ENCODE results near the gene MAP3K19.
"Not testable (repeated sequence)": the region's sequence is repeated elsewhere in the genome, so short reads cannot be mapped to it uniquely, and the experiment has no call there.

Gene MAP3K19

GRCh38 chr2:135043345-135043744, 3.9 kb downstream of the MAP3K19 start:
- Histone ChIP-seq H3K36me3 (ENCODE audit: control insufficient read depth, insufficient read depth, low read length) (no peaks in the 10 kb centered on the region), H3K27ac (ENCODE audit: low read depth, low read length) (no peak overlapping the region), H3K27me3 (ENCODE audit: control insufficient read depth, insufficient read depth, low read length) (no peaks in the 10 kb centered on the region), H3K9ac (ENCODE audit: low read length) (no peak overlapping the region), H3K4me3 (ENCODE audit: low read length) (no peak overlapping the region), H3K4me1 (ENCODE audit: control insufficient read depth, insufficient read depth, low read length) (no peaks in the 10 kb centered on the region)

- Histone ChIP-seq H3K4me1 (ENCODE audit: control insufficient read depth, insufficient read depth, low read length) (no peaks in the 10 kb centered on the region), H3K9ac (ENCODE audit: low read length) (no peak overlapping the region), H3K27ac (ENCODE audit: low read depth, low read length) (no peak overlapping the region), H3K36me3 (ENCODE audit: control insufficient read depth, insufficient read depth, low read length) (no peaks in the 10 kb centered on the region), H3K4me3 (ENCODE audit: low read length) (no peak overlapping the region), H3K27me3 (ENCODE audit: control insufficient read depth, insufficient read depth, low read length) (no peaks in the 10 kb centered on the region)
These were observed 9.4 kb downstream of the MAP3K19 start for GRCh38 chr2:135037831-135038230.

DNA sequence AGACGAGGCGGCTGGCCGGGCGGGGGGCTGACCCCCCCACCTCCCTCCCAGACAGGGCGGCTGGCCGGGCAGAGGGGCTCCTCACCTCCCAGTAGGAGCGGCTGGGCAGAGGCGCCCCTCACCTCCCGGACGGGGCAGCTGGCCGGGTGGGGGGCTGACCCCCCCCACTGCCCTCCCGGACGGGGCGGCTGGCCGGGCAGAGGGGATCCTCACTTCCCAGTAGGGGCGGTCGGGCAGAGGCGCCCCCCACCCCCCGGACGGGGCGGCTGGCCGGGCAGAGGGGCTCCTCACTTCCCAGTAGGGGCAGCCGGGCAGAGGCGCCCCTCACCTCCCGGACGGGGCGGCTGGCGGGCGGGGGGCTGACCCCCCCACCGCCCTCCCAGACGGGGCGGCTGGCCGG, 14.0 kb downstream of the MAP3K19 start:
- H3K4me1 ChIP-seq (ENCODE audit: control insufficient read depth, insufficient read depth, low read length); H3K4me3 ChIP-seq (ENCODE audit: low read length); H3K9ac ChIP-seq (ENCODE audit: low read length); H3K36me3 ChIP-seq (ENCODE audit: control insufficient read depth, insufficient read depth, low read length); H3K27ac ChIP-seq (ENCODE audit: low read depth, low read length); H3K27me3 ChIP-seq (ENCODE audit: control insufficient read depth, insufficient read depth, low read length): not testable (repeated sequence)

- Histone ChIP-seq H3K9ac (ENCODE audit: low read length) (no peak overlapping the region), H3K27me3 (ENCODE audit: control insufficient read depth, insufficient read depth, low read length) (no peaks in the 10 kb centered on the region), H3K4me3 (ENCODE audit: low read length) (no peak overlapping the region), H3K36me3 (ENCODE audit: control insufficient read depth, insufficient read depth, low read length) (no peaks in the 10 kb centered on the region), H3K4me1 (ENCODE audit: control insufficient read depth, insufficient read depth, low read length) (no peaks in the 10 kb centered on the region), H3K27ac (ENCODE audit: low read depth, low read length) (no peak overlapping the region)
These were observed 16.4 kb downstream of the MAP3K19 start for GRCh38 chr2:135030826-135031225.

DNA sequence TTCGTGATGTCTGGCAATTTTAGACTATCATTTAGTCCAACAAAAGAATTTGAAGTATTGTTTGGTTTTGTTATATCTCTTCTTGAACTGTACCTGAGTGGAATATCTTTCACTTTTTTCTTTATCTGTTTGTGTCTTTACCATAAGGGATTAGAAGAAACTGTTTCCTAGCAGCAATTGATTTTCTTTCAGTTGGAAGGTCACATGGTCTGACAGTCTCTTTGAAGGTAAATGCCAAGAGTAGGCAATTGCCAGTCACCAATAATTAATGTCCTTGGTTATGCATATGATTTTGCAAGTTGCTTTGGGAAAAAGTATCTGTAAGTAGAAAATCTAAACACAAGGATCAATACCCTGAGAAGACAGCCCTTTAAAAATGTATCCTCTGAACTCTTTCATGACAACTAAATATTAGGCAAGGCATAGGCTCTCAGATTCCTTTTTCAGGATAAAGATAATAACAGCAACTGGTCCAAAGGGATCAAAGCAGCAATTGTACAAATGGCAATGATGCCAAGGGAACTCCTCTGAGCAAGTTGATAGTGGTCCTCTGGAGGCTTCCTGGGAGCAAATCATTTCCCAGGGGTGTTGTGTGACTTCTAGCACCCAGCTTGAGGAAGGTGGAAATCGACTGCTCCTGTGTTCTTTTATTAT, 17.6 kb downstream of the MAP3K19 start:
- no peak overlapping the region for H3K9ac ChIP-seq (ENCODE audit: low read length)

DNA sequence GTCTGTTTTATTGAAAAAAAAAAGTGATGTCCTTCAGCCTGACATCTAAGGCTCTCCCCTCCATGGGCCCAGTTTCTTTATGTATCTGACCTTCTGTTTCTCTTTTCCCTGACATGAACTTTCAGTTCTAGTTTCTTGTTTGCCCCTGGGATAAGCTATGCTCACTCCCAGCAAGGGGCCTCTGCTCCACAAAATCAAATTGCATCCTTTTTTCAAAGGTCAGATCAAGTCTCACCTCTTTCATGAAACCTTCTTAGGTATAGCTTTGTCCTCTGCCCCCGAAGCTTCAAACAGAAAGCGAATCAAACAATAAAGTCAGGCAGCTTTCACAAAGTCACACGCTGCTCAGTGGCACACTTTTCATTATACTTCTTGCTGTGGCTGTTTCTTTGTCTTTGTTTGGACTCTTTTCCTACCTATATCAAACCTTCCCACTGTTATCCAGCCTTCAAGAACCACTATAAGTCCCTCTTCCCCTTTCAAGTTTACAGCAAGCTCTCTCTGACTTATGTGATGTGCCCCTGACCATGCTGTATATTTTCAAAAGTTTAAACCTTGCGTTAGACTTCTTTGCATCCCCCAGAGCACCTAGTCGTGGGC, 23.3 kb downstream of the MAP3K19 start:
- Histone ChIP-seq H3K4me3 (ENCODE audit: low read length) (no peak overlapping the region), H3K36me3 (ENCODE audit: control insufficient read depth, insufficient read depth, low read length) (no peaks in the 10 kb centered on the region), H3K4me1 (ENCODE audit: control insufficient read depth, insufficient read depth, low read length) (no peaks in the 10 kb centered on the region), H3K9ac (ENCODE audit: low read length) (no peak overlapping the region), H3K27ac (ENCODE audit: low read depth, low read length) (no peak overlapping the region), H3K27me3 (ENCODE audit: control insufficient read depth, insufficient read depth, low read length) (no peaks in the 10 kb centered on the region)

More for the DNA sequence above, 17.6 kb downstream of the MAP3K19 start:
- Histone ChIP-seq H3K36me3 (ENCODE audit: control insufficient read depth, insufficient read depth, low read length) (no peaks in the 10 kb centered on the region), H3K4me1 (ENCODE audit: control insufficient read depth, insufficient read depth, low read length) (no peaks in the 10 kb centered on the region), H3K27ac (ENCODE audit: low read depth, low read length) (no peak overlapping the region), H3K4me3 (ENCODE audit: low read length) (no peak overlapping the region), H3K27me3 (ENCODE audit: control insufficient read depth, insufficient read depth, low read length) (no peaks in the 10 kb centered on the region)

DNA sequence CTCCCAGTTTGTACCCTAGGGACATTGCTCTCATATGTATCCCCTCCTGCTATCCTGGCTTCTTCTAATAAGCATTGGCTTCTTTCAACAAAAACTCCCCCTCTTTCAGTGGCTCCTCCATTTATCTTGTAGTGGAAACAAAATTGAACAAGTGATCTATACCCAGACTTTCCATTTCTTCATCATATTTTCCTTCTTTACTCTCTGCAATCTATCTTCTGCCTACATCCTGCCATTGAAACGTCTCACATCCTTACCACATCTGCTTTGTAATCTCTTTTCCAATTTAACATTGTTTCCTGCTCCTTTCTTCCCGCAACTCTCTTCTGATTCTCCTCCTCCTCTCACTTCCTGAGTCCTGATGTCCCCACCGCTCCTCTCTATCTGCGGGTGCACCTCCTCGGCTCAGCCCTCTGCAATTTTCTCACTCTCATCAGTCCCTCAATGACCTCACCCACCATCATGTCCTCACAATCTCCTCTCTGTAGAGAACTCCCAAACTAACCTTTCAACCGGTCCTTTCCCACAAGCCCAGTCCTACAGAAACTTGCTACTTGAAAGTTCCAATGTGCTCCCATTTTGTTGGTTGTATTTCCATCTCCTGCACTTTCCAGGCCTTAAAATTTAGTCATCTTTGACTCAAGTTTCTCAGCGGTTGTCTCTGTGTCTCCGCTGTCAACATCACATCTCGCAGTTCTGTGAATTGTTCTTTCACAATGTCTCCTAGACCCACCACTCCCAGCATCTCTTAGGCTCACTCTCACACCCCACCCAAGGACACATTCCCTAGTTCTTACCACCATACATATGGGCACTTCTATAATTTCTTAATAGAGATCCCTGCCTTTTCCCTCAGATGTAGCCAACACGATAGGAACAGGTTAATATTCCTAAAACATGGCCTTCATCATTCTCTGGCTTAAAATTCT, 24.0 kb downstream of the MAP3K19 start:
- Histone ChIP-seq H3K27ac (ENCODE audit: low read depth, low read length) (no peak overlapping the region), H3K9ac (ENCODE audit: low read length) (no peak overlapping the region), H3K4me3 (ENCODE audit: low read length) (no peak overlapping the region), H3K36me3 (ENCODE audit: control insufficient read depth, insufficient read depth, low read length) (no peaks in the 10 kb centered on the region), H3K4me1 (ENCODE audit: control insufficient read depth, insufficient read depth, low read length) (no peaks in the 10 kb centered on the region), H3K27me3 (ENCODE audit: control insufficient read depth, insufficient read depth, low read length) (no peaks in the 10 kb centered on the region)

DNA sequence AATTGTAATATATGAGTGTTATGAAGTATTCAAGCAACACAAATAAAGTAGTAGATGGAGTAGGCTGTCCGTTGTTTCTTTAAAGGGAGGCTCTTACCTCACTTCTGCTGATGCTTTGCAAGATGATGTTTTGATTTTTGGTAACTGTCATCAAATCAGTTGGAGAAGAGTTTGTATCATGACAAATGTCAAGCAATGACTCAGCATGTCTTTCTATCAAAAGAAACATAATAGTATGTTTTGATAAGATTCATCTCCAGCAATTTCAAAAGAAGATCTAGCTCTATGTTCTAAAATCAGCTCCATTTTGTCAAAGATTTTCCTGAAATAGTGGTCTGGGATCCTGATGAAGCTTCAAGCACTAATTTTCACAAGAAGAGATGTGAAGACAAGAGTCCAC, 25.6 kb downstream of the MAP3K19 start:
- no peaks in the 10 kb centered on the region for H3K4me1 ChIP-seq (ENCODE audit: control insufficient read depth, insufficient read depth, low read length)
- H3K36me3 ChIP-seq (ENCODE audit: control insufficient read depth, insufficient read depth, low read length): no peaks in the 10 kb centered on the region
- H3K9ac ChIP-seq (ENCODE audit: low read length): no peak overlapping the region
- H3K27ac ChIP-seq (ENCODE audit: low read depth, low read length): no peak overlapping the region
- H3K4me3 ChIP-seq (ENCODE audit: low read length): no peak overlapping the region
- H3K27me3 ChIP-seq (ENCODE audit: control insufficient read depth, insufficient read depth, low read length): no peaks in the 10 kb centered on the region

DNA sequence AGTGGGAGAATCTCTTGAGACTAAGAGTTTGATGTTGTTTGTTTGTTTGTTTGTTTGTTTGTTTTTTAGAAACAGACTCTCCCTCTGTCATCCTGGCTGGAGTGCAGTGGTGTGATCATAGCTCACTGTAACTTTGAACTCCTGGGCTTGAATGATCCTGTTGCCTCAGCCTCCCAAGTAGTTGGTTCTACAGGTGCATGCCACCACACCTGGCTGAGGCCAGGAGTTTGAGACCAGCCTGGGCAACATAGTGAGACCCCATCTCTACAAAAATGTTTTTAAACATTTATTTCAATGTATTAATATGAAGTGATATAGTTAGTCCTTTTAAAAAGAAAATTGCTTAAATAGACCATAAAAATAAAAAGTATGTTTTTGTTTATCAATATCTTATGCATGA, 35.6 kb downstream of the MAP3K19 start:
- Histone ChIP-seq H3K27me3 (ENCODE audit: control insufficient read depth, insufficient read depth, low read length) (no peaks in the 10 kb centered on the region), H3K27ac (ENCODE audit: low read depth, low read length) (no peak overlapping the region), H3K4me3 (ENCODE audit: low read length) (no peak overlapping the region), H3K9ac (ENCODE audit: low read length) (no peak overlapping the region), H3K4me1 (ENCODE audit: control insufficient read depth, insufficient read depth, low read length) (no peaks in the 10 kb centered on the region), H3K36me3 (ENCODE audit: control insufficient read depth, insufficient read depth, low read length) (no peaks in the 10 kb centered on the region)

- no peak overlapping the region for H3K4me3 ChIP-seq (ENCODE audit: low read length)
- H3K9ac ChIP-seq (ENCODE audit: low read length): no peak overlapping the region
- no peak overlapping the region for H3K27ac ChIP-seq (ENCODE audit: low read depth, low read length)
- H3K4me1 ChIP-seq (ENCODE audit: control insufficient read depth, insufficient read depth, low read length): no peaks in the 10 kb centered on the region
- no peaks in the 10 kb centered on the region for H3K36me3 ChIP-seq (ENCODE audit: control insufficient read depth, insufficient read depth, low read length)
- H3K27me3 ChIP-seq (ENCODE audit: control insufficient read depth, insufficient read depth, low read length): no peaks in the 10 kb centered on the region
These were observed 36.9 kb downstream of the MAP3K19 start for GRCh38 chr2:135010200-135010942.

DNA sequence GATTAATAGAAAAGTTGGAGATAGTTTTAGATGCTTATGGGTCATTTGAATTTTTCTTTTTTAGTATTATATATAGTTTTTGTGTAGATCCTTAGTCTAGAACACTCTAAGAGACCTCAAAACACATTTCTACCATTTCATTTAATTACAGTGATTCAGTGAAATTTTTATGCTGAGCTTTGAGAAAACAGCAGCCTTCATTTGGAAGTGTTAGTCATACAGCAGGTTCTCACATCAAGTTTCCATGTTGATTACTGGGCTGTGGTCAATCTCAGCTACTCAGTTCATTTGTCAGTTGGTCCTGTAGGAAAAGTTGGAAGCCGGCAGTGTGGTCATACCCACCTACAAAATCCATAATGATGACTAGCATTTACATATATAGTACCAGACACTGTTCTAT, 37.9 kb downstream of the MAP3K19 start:
- H3K36me3 ChIP-seq (ENCODE audit: control insufficient read depth, insufficient read depth, low read length): no peaks in the 10 kb centered on the region
- no peaks in the 10 kb centered on the region for H3K27me3 ChIP-seq (ENCODE audit: control insufficient read depth, insufficient read depth, low read length)
- no peak overlapping the region for H3K4me3 ChIP-seq (ENCODE audit: low read length)
- no peak overlapping the region for H3K27ac ChIP-seq (ENCODE audit: low read depth, low read length)
- no peaks in the 10 kb centered on the region for H3K4me1 ChIP-seq (ENCODE audit: control insufficient read depth, insufficient read depth, low read length)
- H3K9ac ChIP-seq (ENCODE audit: low read length): no peak overlapping the region

GRCh38 chr2:135005753-135006152, 41.5 kb downstream of the MAP3K19 start:
- Histone ChIP-seq H3K36me3 (ENCODE audit: control insufficient read depth, insufficient read depth, low read length) (no peaks in the 10 kb centered on the region), H3K4me1 (ENCODE audit: control insufficient read depth, insufficient read depth, low read length) (no peaks in the 10 kb centered on the region), H3K9ac (ENCODE audit: low read length) (no peak overlapping the region), H3K4me3 (ENCODE audit: low read length) (no peak overlapping the region), H3K27me3 (ENCODE audit: control insufficient read depth, insufficient read depth, low read length) (no peaks in the 10 kb centered on the region), H3K27ac (ENCODE audit: low read depth, low read length) (no peak overlapping the region)
